Muscle of leg (tissue), 11 donors: Measurements from ENCODE around the gene SKAP1. TPM values are rescaled to one million over a fixed set of nuclear protein-coding genes. Genes with fewer than 3 reads are reported as not detected.

Experiments
- DNase-seq: peaks from one replicate; pipeline ENCODE4 v3.0.0; 2013
- H3K27ac ChIP-seq: one replicate; pipeline ENCODE4 v1.5.1; 2013; ENCODE audit warnings: mild to moderate bottlenecking, low read length, control low read depth
- H3K27me3 ChIP-seq: one replicate; pipeline ENCODE4 v1.6.1; 2013; ENCODE audit warnings: low read length; ENCODE audit not compliant: control insufficient read depth, insufficient read depth
- H3K36me3 ChIP-seq: one replicate; pipeline ENCODE4 v1.6.1; 2013; ENCODE audit warnings: low read length; ENCODE audit not compliant: control insufficient read depth, insufficient read depth
- H3K4me1 ChIP-seq: one replicate; pipeline ENCODE4 v1.6.1; 2013; ENCODE audit warnings: low read length; ENCODE audit not compliant: control insufficient read depth, insufficient read depth
- H3K4me3 ChIP-seq: one replicate; pipeline ENCODE4 v1.5.1; 2013; ENCODE audit warnings: low read length, control low read depth
- H3K9me3 ChIP-seq: replicated peaks from 2 replicates; pipeline ENCODE4 v1.6.1; 2013; ENCODE audit warnings: low read depth, low read length; ENCODE audit not compliant: control insufficient read depth
- WGBS: methylation state at CpG from one replicate; pipeline ENCODE4 v1.1.5; 2013; ENCODE audit warnings: missing lambda C conversion rate; ENCODE audit not compliant: insufficient coverage; 5-methylcytosine and 5-hydroxymethylcytosine counted together
- polyA plus RNA-seq, 8 donors: library from polyadenylated mRNA; unstranded; fragments of 120-200 nt; gene quantifications; one replicate each; pipeline versions ENCODE4 v1.2.1 to v1.2.3, GENCODE V29; 2013; ENCODE audit warnings: inconsistent platforms in 1 of 8, low replicate concordance in 1 of 8; ENCODE audit not compliant: insufficient read length in 8 of 8, insufficient read depth in 1 of 8
- total RNA-seq: library from RNA; stranded (reverse); fragments of 120-200 nt; gene quantifications from one replicate; pipeline ENCODE4 v1.2.4, GENCODE V29; 2013

SKAP1 gene
- total and polyA plus RNA-seq, 9 donors = 0.22 to 0.52 (median 0.37) TPM; not detected in 1

- H3K9me3 ChIP-seq = no peaks in the 10 kb centered on the region
- no peaks in the 10 kb centered on the region for H3K36me3 ChIP-seq
- no peak overlapping the region for H3K4me3 ChIP-seq
- WGBS = 83% methylated on average over 1 of the region's 5 CpGs
- no peaks in the 10 kb centered on the region for H3K4me1 ChIP-seq
- no peak overlapping the region for H3K27ac ChIP-seq
- H3K27me3 ChIP-seq = peaks cover 7% of the 10 kb centered on the region
- no peak for DNase-seq
Measured at GRCh38 chr17:48388955-48389743, 40.9 kb downstream of the SKAP1 start.

- DNase-seq = no peak
- H3K27ac ChIP-seq = no peak overlapping the region
- no peaks in the 10 kb centered on the region for H3K36me3 ChIP-seq
- no CpG with 5 or more reads among the region's 1 CpG for whole genome bisulfite sequencing
- no peaks in the 10 kb centered on the region for H3K4me1 ChIP-seq
- H3K27me3 ChIP-seq = peaks cover 7% of the 10 kb centered on the region
- H3K9me3 ChIP-seq = no peaks in the 10 kb centered on the region
- H3K4me3 ChIP-seq = no peak overlapping the region
Measured at GRCh38 chr17:48386826-48387225, 43.2 kb downstream of the SKAP1 start.

GRCh38 chr17:48385319-48385718, 44.7 kb downstream of the SKAP1 start:
- H3K9me3 ChIP-seq = no peaks in the 10 kb centered on the region
- H3K4me3 ChIP-seq = no peak overlapping the region
- H3K27me3 ChIP-seq = peaks cover 7% of the 10 kb centered on the region
- 50% methylated on average over 1 of the region's 1 CpG for WGBS
- no peak overlapping the region for H3K27ac ChIP-seq
- H3K36me3 ChIP-seq = no peaks in the 10 kb centered on the region
- no peaks in the 10 kb centered on the region for H3K4me1 ChIP-seq
- no peak for DNase-seq

- no peak overlapping the region for H3K4me3 ChIP-seq
- WGBS = 90% methylated on average over 3 of the region's 3 CpGs
- H3K27me3 ChIP-seq = peaks cover 8% of the 10 kb centered on the region
- H3K4me1 ChIP-seq = no peaks in the 10 kb centered on the region
- H3K27ac ChIP-seq = no peak overlapping the region
- DNase-seq = no peak
- no peaks in the 10 kb centered on the region for H3K9me3 ChIP-seq
- no peaks in the 10 kb centered on the region for H3K36me3 ChIP-seq
Measured at GRCh38 chr17:48384164-48384563, 45.9 kb downstream of the SKAP1 start.

- Histone ChIP-seq H3K4me3 (no peak overlapping the region), H3K27me3 (peaks cover 16% of the 10 kb centered on the region), H3K4me1 (no peaks in the 10 kb centered on the region), H3K36me3 (no peaks in the 10 kb centered on the region), H3K9me3 (no peaks in the 10 kb centered on the region), H3K27ac (no peak overlapping the region)
- WGBS = no CpG with 5 or more reads among the region's 3 CpGs
- DNase-seq = no peak
Measured at GRCh38 chr17:48382989-48383388, 47.0 kb downstream of the SKAP1 start.

- Histone ChIP-seq H3K4me3 (no peak overlapping the region), H3K4me1 (no peaks in the 10 kb centered on the region), H3K9me3 (no peaks in the 10 kb centered on the region), H3K27me3 (peaks cover 18% of the 10 kb centered on the region), H3K27ac (no peak overlapping the region), H3K36me3 (no peaks in the 10 kb centered on the region)
- DNase-seq = no peak
- 73% methylated on average over 1 of the region's 3 CpGs for WGBS
Measured at GRCh38 chr17:48378708-48379392, 51.2 kb downstream of the SKAP1 start.

- Histone ChIP-seq H3K27me3 (peaks cover 18% of the 10 kb centered on the region), H3K4me1 (no peaks in the 10 kb centered on the region), H3K27ac (no peak overlapping the region), H3K9me3 (no peaks in the 10 kb centered on the region), H3K4me3 (no peak overlapping the region), H3K36me3 (no peaks in the 10 kb centered on the region)
- WGBS = 38% methylated on average over 3 of the region's 3 CpGs
- DNase-seq = no peak
Measured at GRCh38 chr17:48378238-48378637, 51.8 kb downstream of the SKAP1 start.

GRCh38 chr17:48376682-48377325, 53.2 kb downstream of the SKAP1 start:
- no peak for DNase-seq
- no peak overlapping the region for H3K27ac ChIP-seq
- peaks cover 19% of the 10 kb centered on the region for H3K27me3 ChIP-seq
- 70% methylated on average over 4 of the region's 6 CpGs for whole genome bisulfite sequencing
- no peaks in the 10 kb centered on the region for H3K36me3 ChIP-seq
- no peak overlapping the region for H3K4me3 ChIP-seq
- H3K9me3 ChIP-seq = no peaks in the 10 kb centered on the region
- H3K4me1 ChIP-seq = no peaks in the 10 kb centered on the region

GRCh38 chr17:48375356-48375755, 54.7 kb downstream of the SKAP1 start:
- no CpG with 5 or more reads among the region's 1 CpG for WGBS
- peaks cover 19% of the 10 kb centered on the region for H3K27me3 ChIP-seq
- no peaks in the 10 kb centered on the region for H3K4me1 ChIP-seq
- no peaks in the 10 kb centered on the region for H3K36me3 ChIP-seq
- H3K9me3 ChIP-seq = no peaks in the 10 kb centered on the region
- no peak for DNase-seq
- no peak overlapping the region for H3K27ac ChIP-seq
- no peak overlapping the region for H3K4me3 ChIP-seq

- Histone ChIP-seq H3K4me3 (no peak overlapping the region), H3K27ac (no peak overlapping the region), H3K36me3 (no peaks in the 10 kb centered on the region), H3K27me3 (peaks cover 19% of the 10 kb centered on the region), H3K4me1 (no peaks in the 10 kb centered on the region), H3K9me3 (no peaks in the 10 kb centered on the region)
- no CpG with 5 or more reads among the region's 1 CpG for WGBS
- peak; percentile 7 for DNase-seq
Measured at GRCh38 chr17:48374650-48375230, 55.3 kb downstream of the SKAP1 start.
